Measurements from ENCODE around the gene RTEL1.

Gene RTEL1

DNA sequence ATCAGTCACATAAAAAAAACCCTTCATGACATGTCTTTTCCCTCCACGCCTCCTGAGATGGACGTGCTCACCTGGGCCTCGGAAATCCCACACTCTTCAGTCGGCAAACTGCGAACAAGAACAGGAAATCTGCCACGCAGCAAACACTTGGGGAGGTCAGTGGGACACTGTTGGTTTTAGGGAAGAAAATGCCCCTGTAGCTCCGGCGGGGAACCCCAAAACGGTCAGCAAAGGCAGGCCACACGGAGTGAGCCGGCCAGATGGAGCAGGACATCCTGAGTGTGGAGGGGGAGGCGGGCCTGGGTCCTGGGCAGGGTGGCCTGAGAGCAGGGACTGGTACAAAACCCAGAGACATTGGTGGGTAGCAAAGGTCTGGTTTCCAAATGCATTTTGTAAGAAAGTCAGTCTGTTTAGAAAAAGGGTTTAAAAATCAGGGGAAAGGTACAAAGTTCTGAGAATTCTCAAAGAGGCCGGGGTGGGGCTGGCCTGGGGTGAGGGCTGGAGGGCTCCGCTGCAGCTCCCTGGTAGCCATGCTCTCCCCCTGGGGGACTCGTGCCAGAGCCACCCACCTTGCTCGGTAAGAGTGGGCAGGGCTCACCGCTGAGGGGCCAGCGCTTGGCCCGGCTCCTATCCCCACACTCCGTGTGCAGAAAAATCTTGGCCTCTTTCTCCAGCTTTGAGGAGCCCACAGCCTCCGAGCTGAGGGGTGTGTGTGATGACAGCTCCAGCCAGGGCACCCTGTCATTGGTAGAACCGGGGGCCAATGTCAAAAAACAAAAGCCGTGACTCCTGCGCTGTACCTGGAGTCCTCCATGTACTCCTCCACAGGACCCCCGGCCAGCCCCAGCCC is 86.7 kb downstream of the RTEL1 start:
- DNase-seq, result no peak

DNA sequence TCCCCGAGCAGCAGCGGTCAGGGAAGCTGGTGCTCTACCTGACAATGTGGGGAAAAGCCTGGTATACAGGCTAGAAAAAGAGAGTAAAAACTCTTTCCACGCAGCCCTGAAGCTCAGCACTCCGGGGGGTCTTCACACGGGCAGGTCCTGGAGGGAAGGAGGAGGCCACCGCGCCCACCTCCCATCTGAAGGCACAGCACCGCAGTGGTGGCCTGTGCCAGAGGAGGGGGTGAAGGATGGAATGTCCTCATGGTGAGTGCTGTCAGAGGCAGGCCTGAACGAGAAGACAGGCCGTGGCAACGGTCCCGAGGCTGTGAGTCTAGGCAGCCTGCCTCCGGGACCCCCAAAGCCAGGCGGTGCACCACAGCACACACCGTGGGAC is 87.3 kb downstream of the RTEL1 start:
- DNase-seq, result no peak

Data from NCI-H1436 treated with DMSO at 0.1 percent for 48 hours (cell line).